ENCODE data around the gene CDC37L1.
A peak's percentile ranks its signal among the peaks of the same experiment; 100 is the strongest.

The CDC37L1 gene

GRCh38 chr9:4662108-4662988 lies 17.0 kb upstream of the CDC37L1 start, which contains the start of gene PLPP6:
Gene PLPP6 (plus strand): TSS chr9:4662294. CDS start chr9:4662376, 82 bp downstream.
- H3K4me3 ChIP-seq (ENCODE audit: low read depth, low read length) = peak within 1 kb of the TSS; percentile 91
- TF ChIP-seq, protein P1, sequence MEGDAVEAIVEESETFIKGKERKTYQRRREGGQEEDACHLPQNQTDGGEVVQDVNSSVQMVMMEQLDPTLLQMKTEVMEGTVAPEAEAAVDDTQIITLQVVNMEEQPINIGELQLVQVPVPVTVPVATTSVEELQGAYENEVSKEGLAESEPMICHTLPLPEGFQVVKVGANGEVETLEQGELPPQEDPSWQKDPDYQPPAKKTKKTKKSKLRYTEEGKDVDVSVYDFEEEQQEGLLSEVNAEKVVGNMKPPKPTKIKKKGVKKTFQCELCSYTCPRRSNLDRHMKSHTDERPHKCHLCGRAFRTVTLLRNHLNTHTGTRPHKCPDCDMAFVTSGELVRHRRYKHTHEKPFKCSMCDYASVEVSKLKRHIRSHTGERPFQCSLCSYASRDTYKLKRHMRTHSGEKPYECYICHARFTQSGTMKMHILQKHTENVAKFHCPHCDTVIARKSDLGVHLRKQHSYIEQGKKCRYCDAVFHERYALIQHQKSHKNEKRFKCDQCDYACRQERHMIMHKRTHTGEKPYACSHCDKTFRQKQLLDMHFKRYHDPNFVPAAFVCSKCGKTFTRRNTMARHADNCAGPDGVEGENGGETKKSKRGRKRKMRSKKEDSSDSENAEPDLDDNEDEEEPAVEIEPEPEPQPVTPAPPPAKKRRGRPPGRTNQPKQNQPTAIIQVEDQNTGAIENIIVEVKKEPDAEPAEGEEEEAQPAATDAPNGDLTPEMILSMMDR (IDR thresholded peaks at IDR 0.05; ENCODE audit: insufficient read depth, low read depth, low read length, missing control alignments) = peak; percentile 56
- DNase-seq (ENCODE audit: low read depth) = peak; percentile 89

GRCh38 chr9:4662989-4663792 lies 16.2 kb upstream of the CDC37L1 start:
- no peak for DNase-seq (ENCODE audit: low read depth)
- TF ChIP-seq, protein P1 (IDR thresholded peaks at IDR 0.05; ENCODE audit: insufficient read depth, low read depth, low read length, missing control alignments) = no peak
- H3K4me3 ChIP-seq (ENCODE audit: low read depth, low read length) = peak overlapping the region; percentile 91

GRCh38 chr9:4663956-4664355 lies 15.4 kb upstream of the CDC37L1 start:
- DNase-seq (ENCODE audit: low read depth) = no peak
- peak overlapping the region; percentile 91; the same call in 1 of the 2 replicates for H3K4me3 ChIP-seq (ENCODE audit: low read depth, low read length)
- TF ChIP-seq, protein P1 (IDR thresholded peaks at IDR 0.05; ENCODE audit: insufficient read depth, low read depth, low read length, missing control alignments) = no peak

- TF ChIP-seq, protein P1 (IDR thresholded peaks at IDR 0.05; ENCODE audit: insufficient read depth, low read depth, low read length, missing control alignments) = no peak
- no peak overlapping the region for H3K4me3 ChIP-seq (ENCODE audit: low read depth, low read length)
- no peak for DNase-seq (ENCODE audit: low read depth)
These were observed 14.0 kb upstream of the CDC37L1 start for GRCh38 chr9:4665357-4665756.

DNA sequence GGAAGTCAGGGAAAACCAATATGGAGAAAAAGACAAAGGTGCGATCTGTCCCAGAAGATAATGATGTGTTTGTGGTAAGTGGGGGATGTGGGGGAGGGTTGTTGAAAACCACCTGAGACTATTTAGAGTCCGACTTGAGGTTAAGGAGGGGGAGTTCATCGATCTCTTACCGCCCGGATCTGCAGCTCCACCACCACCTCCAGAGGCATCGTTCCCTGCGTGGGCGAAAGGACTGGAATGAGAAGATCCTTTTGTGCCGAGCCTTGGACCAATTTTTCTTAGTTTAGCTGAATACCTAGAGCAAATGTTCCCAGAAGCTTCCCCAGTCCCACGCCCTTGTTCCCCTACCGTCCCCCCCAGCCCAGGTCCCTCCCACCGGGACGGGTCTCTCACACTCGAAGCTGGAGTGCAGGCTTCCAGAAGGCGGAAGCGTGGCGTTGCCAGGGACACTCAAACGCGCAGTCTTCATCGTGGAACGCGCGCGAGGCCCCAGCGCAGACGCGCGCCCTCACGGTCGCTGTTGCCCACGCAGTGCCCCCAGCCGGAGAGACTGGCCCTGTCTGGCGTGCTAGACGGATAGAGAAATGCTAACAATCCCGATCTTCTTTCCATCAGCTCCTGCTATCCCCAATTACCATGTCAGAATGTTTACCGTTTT lies 13.2 kb upstream of the CDC37L1 start, which contains the start of gene SPATA6L:
TSS of gene SPATA6L (minus strand) at position 439 of the 658 bp plus-strand sequence. CDS start at position 209, 230 bp downstream.
- peak; percentile 59 for DNase-seq (ENCODE audit: low read depth)
- TF ChIP-seq, protein P1 (IDR thresholded peaks at IDR 0.05; ENCODE audit: insufficient read depth, low read depth, low read length, missing control alignments) = no peak
- H3K4me3 ChIP-seq (ENCODE audit: low read depth, low read length) = peak within 1 kb of the TSS; percentile 58

DNA sequence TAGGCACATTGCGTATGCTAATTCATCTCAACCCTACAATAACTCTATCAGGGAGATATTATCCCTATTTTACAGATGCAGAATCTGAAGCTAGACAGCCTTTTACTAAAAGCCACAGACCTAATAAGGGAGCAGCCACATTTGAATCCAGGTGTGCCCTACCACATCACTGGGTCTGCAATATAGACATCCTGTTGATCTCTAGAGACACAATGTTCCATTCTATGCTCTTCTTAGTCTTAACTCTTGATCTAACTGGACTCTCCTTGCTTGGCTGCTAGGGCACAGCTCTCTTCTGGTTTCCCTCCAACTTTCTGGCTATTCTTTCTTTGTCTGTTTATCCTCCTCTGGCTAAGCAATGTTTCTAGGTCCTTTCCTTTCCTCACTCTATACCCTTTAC lies 11.7 kb upstream of the CDC37L1 start:
- TF ChIP-seq, protein P1 (IDR thresholded peaks at IDR 0.05; ENCODE audit: insufficient read depth, low read depth, low read length, missing control alignments) = no peak
- H3K4me3 ChIP-seq (ENCODE audit: low read depth, low read length) = no peak overlapping the region
- no peak for DNase-seq (ENCODE audit: low read depth)
